SU-DHL-6 (cell line): Measurements from ENCODE around the gene HEATR5A.
"Not testable (repeated sequence)": the region's sequence is repeated elsewhere in the genome, so short reads cannot be mapped to it uniquely, and the experiment has no call there.

Experiments
- H2AFZ ChIP-seq: fragments of 200-600 bp; sonication (generic); 2 replicates; pipeline ENCODE4 v1.6.1; 2014; ENCODE audit warnings: low read depth, mild to moderate bottlenecking, moderate library complexity, mixed read lengths, antibody characterized with exemption, low read length; ENCODE audit not compliant: severe bottlenecking
- H3F3A ChIP-seq: fragments of 200-600 bp; shearing (Covaris generic); 2 replicates; pipeline ENCODE4 v1.6.0; 2016; ENCODE audit warnings: antibody characterized with exemption, mild to moderate bottlenecking; ENCODE audit not compliant: insufficient read depth
- H3K27ac ChIP-seq: fragments of 200-600 bp; sonication (generic); 2 replicates; pipeline ENCODE4 v1.5.1; 2016; ENCODE audit warnings: low read depth, mild to moderate bottlenecking, low read length, moderate library complexity, mixed read lengths
- H3K27me3 ChIP-seq: fragments of 200-600 bp; sonication (generic), shearing (Covaris generic); 2 replicates; pipeline ENCODE4 v1.6.0; 2014; ENCODE audit warnings: mild to moderate bottlenecking, low read length
- H3K36me3 ChIP-seq: fragments of 200-600 bp; sonication (generic); 2 replicates; pipeline ENCODE4 v1.6.1; 2014; ENCODE audit warnings: mild to moderate bottlenecking, low read length, mixed read lengths
- H3K4me2 ChIP-seq: fragments of 300-600, 200-600 bp; shearing (Covaris generic), sonication (generic); 2 replicates; pipeline ENCODE4 v1.6.0; 2014; ENCODE audit warnings: low read length, low read depth, mild to moderate bottlenecking; ENCODE audit not compliant: poor library complexity, severe bottlenecking
- H3K4me3 ChIP-seq: fragments of 200-600 bp; sonication (generic); 2 replicates; pipeline ENCODE4 v1.5.1; 2014; ENCODE audit warnings: antibody characterized with exemption, low read length, mild to moderate bottlenecking, mixed read lengths; ENCODE audit not compliant: insufficient read depth, poor library complexity, severe bottlenecking
- H3K79me2 ChIP-seq: fragments of 200-600 bp; sonication (generic); 2 replicates; pipeline ENCODE4 v1.6.1; 2014; ENCODE audit warnings: mild to moderate bottlenecking, low read length, moderate library complexity; ENCODE audit not compliant: insufficient read depth
- H3K9ac ChIP-seq: fragments of 200-600 bp; sonication (generic); 2 replicates; pipeline ENCODE4 v1.7.0; 2014; ENCODE audit warnings: mild to moderate bottlenecking, low read length
- H3K9me2 ChIP-seq: fragments of 200-600 bp; sonication (generic); replicated peaks from 2 replicates; pipeline ENCODE4 v1.6.1; 2014; ENCODE audit warnings: low read length; ENCODE audit not compliant: insufficient read depth
- H3K9me3 ChIP-seq: fragments of 200-600 bp; sonication (generic); 2 replicates; pipeline ENCODE4 v1.6.1; 2014; ENCODE audit warnings: low read length, mixed read lengths; ENCODE audit not compliant: insufficient read depth
- H4K20me1 ChIP-seq: fragments of 200-600 bp; sonication (generic); 2 replicates; pipeline ENCODE4 v1.6.1; 2014; ENCODE audit warnings: low read depth, mild to moderate bottlenecking, antibody characterized with exemption, low read length, moderate library complexity, mixed read lengths
- CTCF ChIP-seq: fragments of 200-600 bp; sonication (generic); IDR thresholded peaks from one replicate; pipeline ENCODE4 v1.5.1; 2017; ENCODE audit warnings: antibody characterized with exemption, mild to moderate bottlenecking, low read length, moderate library complexity; ENCODE audit not compliant: insufficient read depth, poor library complexity, severe bottlenecking
- EZH2phosphoT487 ChIP-seq: fragments of 200-600 bp; sonication (generic), shearing (Covaris generic); conservative IDR thresholded peaks from 2 replicates; pipeline ENCODE4 v1.6.1; 2018; ENCODE audit warnings: mild to moderate bottlenecking, antibody characterized with exemption, low read length, moderate library complexity, mixed read lengths

HEATR5A gene

GRCh38 chr14:31278883-31279282, 141.5 kb downstream of the HEATR5A start:
- Histone ChIP-seq H3F3A (no peaks in the 10 kb centered on the region), H3K79me2 (no peaks in the 10 kb centered on the region), H4K20me1 (no peaks in the 10 kb centered on the region), H3K36me3 (no peaks in the 10 kb centered on the region), H3K27me3 (no peaks in the 10 kb centered on the region), H3K4me2 (no peak overlapping the region), H3K9me2 (no peaks in the 10 kb centered on the region), H3K4me3 (no peak overlapping the region), H3K9ac (no peak overlapping the region), H3K27ac (no peak overlapping the region), H3K9me3 (peaks cover 11% of the 10 kb centered on the region; the same call in 1 of the 2 replicates), H2AFZ (no peak overlapping the region)
- no peak for TF ChIP-seq CTCF
- no peak for TF ChIP-seq EZH2phosphoT487

- Histone ChIP-seq H4K20me1 (no peaks in the 10 kb centered on the region), H3K27ac (no peak overlapping the region), H3K79me2 (no peaks in the 10 kb centered on the region), H3K9me3 (peaks cover 11% of the 10 kb centered on the region; the same call in 1 of the 2 replicates), H2AFZ (no peak overlapping the region), H3K4me3 (no peak overlapping the region), H3K4me2 (no peak overlapping the region), H3F3A (no peaks in the 10 kb centered on the region), H3K9me2 (no peaks in the 10 kb centered on the region), H3K27me3 (no peaks in the 10 kb centered on the region), H3K36me3 (no peaks in the 10 kb centered on the region), H3K9ac (no peak overlapping the region)
- TF ChIP-seq CTCF = no peak
- no peak for TF ChIP-seq EZH2phosphoT487
Observed at GRCh38 chr14:31277085-31277484, 143.3 kb downstream of the HEATR5A start.

- not testable (repeated sequence) for H3K27me3 ChIP-seq, H3K9me2 ChIP-seq, H3F3A ChIP-seq, H3K79me2 ChIP-seq, H2AFZ ChIP-seq, H3K27ac ChIP-seq, H3K9ac ChIP-seq, H3K36me3 ChIP-seq, H4K20me1 ChIP-seq, H3K4me2 ChIP-seq, H3K4me3 ChIP-seq
- peaks cover 11% of the 10 kb centered on the region; the same call in 1 of the 2 replicates for H3K9me3 ChIP-seq
Observed at GRCh38 chr14:31276417-31276816, 143.9 kb downstream of the HEATR5A start.

GRCh38 chr14:31275731-31276130, 144.6 kb downstream of the HEATR5A start:
- H3K79me2 ChIP-seq = no peaks in the 10 kb centered on the region
- H4K20me1 ChIP-seq = no peaks in the 10 kb centered on the region
- H3K9me2 ChIP-seq = no peaks in the 10 kb centered on the region
- peaks cover 12% of the 10 kb centered on the region; the same call in 1 of the 2 replicates for H3K9me3 ChIP-seq
- no peak overlapping the region for H3K4me3 ChIP-seq
- no peak overlapping the region for H2AFZ ChIP-seq
- no peak overlapping the region for H3K9ac ChIP-seq
- H3K4me2 ChIP-seq = no peak overlapping the region
- no peak for TF ChIP-seq EZH2phosphoT487
- TF ChIP-seq CTCF = no peak
- H3K27me3 ChIP-seq = no peaks in the 10 kb centered on the region
- no peak overlapping the region for H3K27ac ChIP-seq
- H3K36me3 ChIP-seq = no peaks in the 10 kb centered on the region
- no peaks in the 10 kb centered on the region for H3F3A ChIP-seq
